Muscle layer of colon (tissue), 2 donors: ENCODE data around the gene CACNA1C.

ENCODE experiments used
- H3K27ac ChIP-seq: one replicate; pipeline ENCODE4 v1.7.0; 2013; ENCODE audit warnings: low read depth, mild to moderate bottlenecking, low read length, moderate library complexity
- H3K27me3 ChIP-seq, 2 donors: one replicate each; pipeline ENCODE4 v1.7.0; 2013; ENCODE audit warnings: low read length in 2 of 2, mild to moderate bottlenecking in 2 of 2; ENCODE audit not compliant: insufficient read depth in 2 of 2, control insufficient read depth in 1 of 2
- H3K36me3 ChIP-seq: one replicate; pipeline ENCODE4 v1.7.0; 2013; ENCODE audit warnings: mild to moderate bottlenecking, low read length; ENCODE audit not compliant: insufficient read depth
- H3K4me1 ChIP-seq: one replicate; pipeline ENCODE4 v1.7.0; 2013; ENCODE audit warnings: mild to moderate bottlenecking, low read length; ENCODE audit not compliant: insufficient read depth
- H3K4me3 ChIP-seq, 2 donors: one replicate each; pipeline ENCODE4 v1.7.0; 2013; ENCODE audit warnings: low read length in 2 of 2, low read depth in 1 of 2, mild to moderate bottlenecking in 1 of 2, moderate library complexity in 1 of 2
- H3K9ac ChIP-seq: one replicate; pipeline ENCODE4 v1.7.0; 2013; ENCODE audit warnings: low read length
- H3K9me3 ChIP-seq: one replicate; pipeline ENCODE4 v1.7.0; 2013; ENCODE audit warnings: mild to moderate bottlenecking, low read length
- donor health status: abdominal sarcoma.
- donor health status: Adenocarcinoma of cecum.

The CACNA1C gene

GRCh38 chr12:2312770-2313169 is 260.0 kb downstream of the CACNA1C start:
- Histone ChIP-seq H3K4me1 (peaks cover 34% of the 10 kb centered on the region), H3K9me3 (no peaks in the 10 kb centered on the region)

DNA sequence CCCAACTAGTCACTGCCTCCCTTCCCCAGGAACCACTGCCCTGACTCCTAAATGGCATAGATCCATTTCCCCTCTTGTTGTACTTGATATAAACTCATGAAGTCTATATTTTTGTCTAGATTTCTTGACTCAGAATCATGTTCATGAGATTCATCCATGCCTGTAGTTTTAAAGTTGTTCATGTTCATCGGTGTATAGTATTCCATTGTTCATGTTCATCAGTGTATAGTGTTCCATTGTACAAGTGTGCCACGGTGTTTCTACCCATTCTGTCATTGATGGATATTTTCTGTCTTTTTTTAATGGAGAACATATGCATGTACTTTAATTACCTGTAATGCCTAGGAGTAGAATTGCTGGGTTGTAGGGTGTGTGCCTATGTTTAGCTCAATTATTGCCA is 261.7 kb downstream of the CACNA1C start:
- no peak overlapping the region for H3K9ac ChIP-seq
- no peak overlapping the region for H3K27ac ChIP-seq
- H3K4me1 ChIP-seq = peaks cover 44% of the 10 kb centered on the region
- H3K27me3 ChIP-seq = no peaks in the 10 kb centered on the region
- no peaks in the 10 kb centered on the region for H3K9me3 ChIP-seq
- H3K36me3 ChIP-seq = no peaks in the 10 kb centered on the region
- no peak overlapping the region for H3K4me3 ChIP-seq

More at GRCh38 chr12:2312770-2313169, 260.0 kb downstream of the CACNA1C start:
- no peak overlapping the region for H3K27ac ChIP-seq
- H3K4me3 ChIP-seq = no peak overlapping the region
- no peaks in the 10 kb centered on the region for H3K36me3 ChIP-seq
- no peaks in the 10 kb centered on the region for H3K27me3 ChIP-seq
- no peak overlapping the region for H3K9ac ChIP-seq

DNA sequence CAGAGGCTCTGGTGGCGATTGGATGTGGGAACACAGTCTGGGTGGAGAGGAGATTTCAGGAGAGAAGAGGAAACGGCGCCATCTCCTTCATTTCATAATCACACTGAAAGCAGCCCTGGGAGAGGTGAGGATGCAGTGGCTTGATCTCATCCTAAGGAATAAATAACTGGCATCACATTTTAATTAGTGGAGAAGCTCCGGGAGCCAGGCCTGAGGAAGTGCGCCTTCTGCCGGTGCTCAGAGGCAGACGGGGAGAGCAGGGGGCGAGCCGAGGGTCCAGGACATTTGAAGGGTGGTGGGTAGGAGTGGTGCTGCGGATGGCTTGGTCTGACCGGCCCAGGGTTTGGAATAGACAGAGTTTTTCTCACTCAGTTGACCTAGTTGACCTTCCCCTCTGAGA is 265.0 kb downstream of the CACNA1C start:
- Histone ChIP-seq H3K4me1 (peaks cover 32% of the 10 kb centered on the region), H3K27ac (no peak overlapping the region)

GRCh38 chr12:2318286-2318685 is 265.5 kb downstream of the CACNA1C start:
- no peak overlapping the region for H3K4me3 ChIP-seq
- no peak overlapping the region for H3K27ac ChIP-seq
- no peak overlapping the region for H3K9ac ChIP-seq

More for the DNA sequence above, 265.0 kb downstream of the CACNA1C start:
- Histone ChIP-seq H3K36me3 (no peaks in the 10 kb centered on the region), H3K4me3 (no peak overlapping the region), H3K27me3 (no peaks in the 10 kb centered on the region), H3K9me3 (no peaks in the 10 kb centered on the region), H3K9ac (no peak overlapping the region)

GRCh38 chr12:2319136-2319535 is 266.3 kb downstream of the CACNA1C start:
- H3K36me3 ChIP-seq = no peaks in the 10 kb centered on the region
- no peak overlapping the region for H3K27ac ChIP-seq
- H3K4me3 ChIP-seq = no peak overlapping the region
- no peak overlapping the region for H3K9ac ChIP-seq
- no peaks in the 10 kb centered on the region for H3K9me3 ChIP-seq
- H3K27me3 ChIP-seq = no peaks in the 10 kb centered on the region
- H3K4me1 ChIP-seq = peaks cover 45% of the 10 kb centered on the region

More at GRCh38 chr12:2318286-2318685, 265.5 kb downstream of the CACNA1C start:
- no peaks in the 10 kb centered on the region for H3K27me3 ChIP-seq
- H3K9me3 ChIP-seq = no peaks in the 10 kb centered on the region
- H3K36me3 ChIP-seq = no peaks in the 10 kb centered on the region
- H3K4me1 ChIP-seq = peaks cover 37% of the 10 kb centered on the region

GRCh38 chr12:2319737-2320506 is 267.1 kb downstream of the CACNA1C start:
- no peaks in the 10 kb centered on the region for H3K27me3 ChIP-seq
- H3K36me3 ChIP-seq = no peaks in the 10 kb centered on the region
- peaks cover 52% of the 10 kb centered on the region for H3K4me1 ChIP-seq
- no peak overlapping the region for H3K4me3 ChIP-seq
- H3K9ac ChIP-seq = no peak overlapping the region
- H3K9me3 ChIP-seq = no peaks in the 10 kb centered on the region
- H3K27ac ChIP-seq = no peak overlapping the region

- peaks cover 48% of the 10 kb centered on the region for H3K4me1 ChIP-seq
- no peaks in the 10 kb centered on the region for H3K27me3 ChIP-seq
- H3K9ac ChIP-seq = no peak overlapping the region
- H3K36me3 ChIP-seq = no peaks in the 10 kb centered on the region
- no peak overlapping the region for H3K27ac ChIP-seq
- no peaks in the 10 kb centered on the region for H3K9me3 ChIP-seq
- H3K4me3 ChIP-seq = no peak overlapping the region
These were observed 268.1 kb downstream of the CACNA1C start for GRCh38 chr12:2320841-2321240.

GRCh38 chr12:2322554-2323120 is 269.9 kb downstream of the CACNA1C start:
- Histone ChIP-seq H3K4me1 (peaks cover 48% of the 10 kb centered on the region), H3K27me3 (no peaks in the 10 kb centered on the region), H3K9ac (no peak overlapping the region), H3K9me3 (no peaks in the 10 kb centered on the region), H3K27ac (peak overlapping the region; percentile 48), H3K4me3 (no peak overlapping the region), H3K36me3 (no peaks in the 10 kb centered on the region)

DNA sequence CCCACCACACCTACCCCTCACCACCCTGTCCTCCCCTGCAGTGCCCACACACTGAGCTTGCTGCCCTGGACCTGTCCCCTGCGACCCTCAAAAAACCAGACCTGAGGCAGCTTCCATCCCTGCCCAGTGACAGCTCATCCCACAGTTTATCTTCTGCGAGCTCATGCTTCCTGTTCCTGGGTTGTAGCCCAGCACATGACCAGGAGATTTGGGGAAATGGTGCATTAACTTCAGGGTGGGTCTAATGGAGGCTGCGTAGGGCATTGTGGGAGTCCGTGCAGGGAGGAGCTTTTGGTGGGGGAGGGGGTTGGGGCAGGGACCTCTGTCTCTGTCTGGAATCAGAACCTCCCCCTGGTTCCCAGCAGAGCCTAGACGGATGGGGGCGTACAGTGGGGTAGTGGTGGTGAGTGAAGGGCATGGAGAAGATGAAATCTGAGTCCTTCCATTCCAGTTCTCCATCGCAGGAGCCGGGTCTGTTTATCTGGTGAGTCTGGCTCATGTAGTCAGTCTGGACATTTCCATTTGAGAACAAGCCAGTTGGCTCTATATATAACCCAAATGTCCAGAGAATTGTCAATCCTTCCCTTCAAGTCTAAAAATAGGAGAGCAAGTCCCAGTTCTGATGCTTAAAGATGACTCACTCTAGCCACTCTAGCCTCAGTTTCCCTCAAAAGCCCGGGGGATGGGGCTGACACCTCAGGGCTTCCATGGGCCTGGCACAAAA is 270.9 kb downstream of the CACNA1C start:
- Histone ChIP-seq H3K27me3 (no peaks in the 10 kb centered on the region), H3K27ac (peak overlapping the region; percentile 48), H3K9me3 (no peaks in the 10 kb centered on the region), H3K4me1 (peaks cover 37% of the 10 kb centered on the region), H3K4me3 (peak overlapping the region in 1 of 2 donors; percentile 4), H3K9ac (no peak overlapping the region), H3K36me3 (no peaks in the 10 kb centered on the region)

- no peak overlapping the region for H3K9ac ChIP-seq
- no peaks in the 10 kb centered on the region for H3K9me3 ChIP-seq
- H3K4me1 ChIP-seq = peaks cover 41% of the 10 kb centered on the region
- H3K36me3 ChIP-seq = no peaks in the 10 kb centered on the region
- no peak overlapping the region for H3K4me3 ChIP-seq
- no peaks in the 10 kb centered on the region for H3K27me3 ChIP-seq
- peak overlapping the region; percentile 48 for H3K27ac ChIP-seq
These were observed 271.6 kb downstream of the CACNA1C start for GRCh38 chr12:2324387-2324786.

- no peak overlapping the region for H3K27ac ChIP-seq
- no peaks in the 10 kb centered on the region for H3K27me3 ChIP-seq
- no peak overlapping the region for H3K4me3 ChIP-seq
- H3K9me3 ChIP-seq = no peaks in the 10 kb centered on the region
- no peak overlapping the region for H3K9ac ChIP-seq
- H3K4me1 ChIP-seq = peaks cover 39% of the 10 kb centered on the region
- H3K36me3 ChIP-seq = no peaks in the 10 kb centered on the region
These were observed 272.7 kb downstream of the CACNA1C start for GRCh38 chr12:2325519-2325918.
